ENCODE results near the gene MPDU1.
"Not testable (repeated sequence)": the region's sequence is repeated elsewhere in the genome, so short reads cannot be mapped to it uniquely, and the experiment has no call there.

MPDU1 gene

GRCh38 chr17:7579834-7580603, 3.6 kb upstream of the MPDU1 start:
- in situ Hi-C loops (cut with MboI; ENCODE audit: low sequenced_read_pairs) = no loop called here

- in situ Hi-C loops (cut with MboI; ENCODE audit: low sequenced_read_pairs) = no loop called here
Measured at GRCh38 chr17:7580604-7581575, 2.8 kb upstream of the MPDU1 start.

GRCh38 chr17:7582396-7583252, 1.0 kb upstream of the MPDU1 start:
- in situ Hi-C loops (cut with MboI; ENCODE audit: low sequenced_read_pairs) = no loop called here

- in situ Hi-C loops (cut with MboI; ENCODE audit: low sequenced_read_pairs) = no loop called here
Measured at GRCh38 chr17:7586673-7587419, 3.2 kb downstream of the MPDU1 start.

- in situ Hi-C loops (cut with MboI; ENCODE audit: low sequenced_read_pairs) = no loop called here
Measured at GRCh38 chr17:7587420-7588151, 3.9 kb downstream of the MPDU1 start.

GRCh38 chr17:7588553-7589203, 5.0 kb downstream of the MPDU1 start:
- in situ Hi-C loops (cut with MboI; ENCODE audit: low sequenced_read_pairs) = no loop called here

- in situ Hi-C loops (cut with MboI; ENCODE audit: low sequenced_read_pairs) = no loop called here
Measured at GRCh38 chr17:7589204-7589868, 5.7 kb downstream of the MPDU1 start.

GRCh38 chr17:7589891-7590691, 6.4 kb downstream of the MPDU1 start, which contains the start of gene SOX15:
Gene SOX15 (minus strand): TSS chr17:7590094. CDS start chr17:7589676, 418 bp downstream.
- in situ Hi-C loops (cut with MboI; ENCODE audit: low sequenced_read_pairs) = no loop called here

GRCh38 chr17:7590743-7591142, 7.1 kb downstream of the MPDU1 start:
- in situ Hi-C loops (cut with MboI; ENCODE audit: low sequenced_read_pairs) = no loop called here

- in situ Hi-C loops (cut with MboI; ENCODE audit: low sequenced_read_pairs) = no loop called here
Measured at GRCh38 chr17:7591596-7591995, 7.9 kb downstream of the MPDU1 start.

GRCh38 chr17:7592422-7593021, 8.9 kb downstream of the MPDU1 start:
- in situ Hi-C loops (cut with MboI; ENCODE audit: low sequenced_read_pairs) = no loop called here

- in situ Hi-C loops (cut with MboI; ENCODE audit: low sequenced_read_pairs) = no loop called here
Measured at GRCh38 chr17:7593296-7593695, 9.6 kb downstream of the MPDU1 start.

- in situ Hi-C loops (cut with MboI; ENCODE audit: low sequenced_read_pairs) = not testable (repeated sequence)
Measured at GRCh38 chr17:7597561-7597960, 13.9 kb downstream of the MPDU1 start.

GRCh38 chr17:7606280-7606679, 22.6 kb downstream of the MPDU1 start:
- in situ Hi-C loops (cut with MboI; ENCODE audit: low sequenced_read_pairs) = no loop called here

- in situ Hi-C loops (cut with MboI; ENCODE audit: low sequenced_read_pairs) = no loop called here
Measured at GRCh38 chr17:7610641-7611040, 27.0 kb downstream of the MPDU1 start.

GRCh38 chr17:7611635-7612293, 28.1 kb downstream of the MPDU1 start:
- in situ Hi-C loops (cut with MboI; ENCODE audit: low sequenced_read_pairs) = no loop called here

- in situ Hi-C loops (cut with MboI; ENCODE audit: low sequenced_read_pairs) = no loop called here
Measured at GRCh38 chr17:7612294-7612640, 28.6 kb downstream of the MPDU1 start.

Measured in HL-60/S4 (cell line).